GM21825 (cell line): Measurements from ENCODE around the gene HOXD4.

Experiments
- ATAC-seq: cut with Tn5 transposase; IDR thresholded peaks from one replicate; pipeline ENCODE4 v1.9.1; 2021; ENCODE audit warnings: mild to moderate bottlenecking, moderate library complexity; ENCODE audit not compliant: unreplicated experiment

Gene HOXD4

DNA sequence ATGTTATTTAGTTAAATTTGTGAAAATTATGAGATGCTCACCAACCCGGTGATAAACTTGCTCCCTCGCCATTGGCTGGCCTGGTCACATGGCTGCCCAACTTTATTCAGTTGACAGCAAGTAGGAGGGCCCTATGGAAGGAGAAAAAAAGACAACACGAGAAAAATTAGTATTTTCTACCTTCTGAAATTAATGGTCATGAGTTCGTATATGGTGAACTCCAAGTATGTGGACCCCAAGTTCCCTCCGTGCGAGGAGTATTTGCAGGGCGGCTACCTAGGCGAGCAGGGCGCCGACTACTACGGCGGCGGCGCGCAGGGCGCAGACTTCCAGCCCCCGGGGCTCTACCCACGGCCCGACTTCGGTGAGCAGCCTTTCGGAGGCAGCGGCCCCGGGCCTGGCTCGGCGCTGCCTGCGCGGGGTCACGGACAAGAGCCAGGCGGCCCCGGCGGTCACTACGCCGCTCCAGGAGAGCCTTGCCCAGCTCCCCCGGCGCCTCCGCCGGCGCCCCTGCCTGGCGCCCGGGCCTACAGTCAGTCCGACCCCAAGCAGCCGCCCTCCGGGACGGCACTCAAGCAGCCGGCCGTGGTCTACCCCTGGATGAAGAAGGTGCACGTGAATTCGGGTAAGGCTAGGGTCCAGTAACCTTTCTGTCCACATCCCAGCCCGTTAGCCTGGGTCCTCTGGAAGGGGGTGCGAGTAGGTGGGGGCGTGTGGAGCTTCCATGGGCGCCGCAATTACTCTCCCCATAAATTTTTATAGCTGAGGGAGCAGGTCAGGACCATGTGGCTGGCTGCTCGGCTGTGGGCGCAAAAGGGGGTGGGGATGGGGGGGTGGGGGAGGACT is at the start of gene HOXD4:
Gene HOXD4, plus strand, starts transcription at position 109 of the 846 bp plus-strand sequence. Its CDS starts 84 bp downstream, at position 193.
- ATAC-seq: no peak

GRCh38 chr2:176101842-176102241 is 49.5 kb upstream of the HOXD4 start:
- no peak for ATAC-seq

DNA sequence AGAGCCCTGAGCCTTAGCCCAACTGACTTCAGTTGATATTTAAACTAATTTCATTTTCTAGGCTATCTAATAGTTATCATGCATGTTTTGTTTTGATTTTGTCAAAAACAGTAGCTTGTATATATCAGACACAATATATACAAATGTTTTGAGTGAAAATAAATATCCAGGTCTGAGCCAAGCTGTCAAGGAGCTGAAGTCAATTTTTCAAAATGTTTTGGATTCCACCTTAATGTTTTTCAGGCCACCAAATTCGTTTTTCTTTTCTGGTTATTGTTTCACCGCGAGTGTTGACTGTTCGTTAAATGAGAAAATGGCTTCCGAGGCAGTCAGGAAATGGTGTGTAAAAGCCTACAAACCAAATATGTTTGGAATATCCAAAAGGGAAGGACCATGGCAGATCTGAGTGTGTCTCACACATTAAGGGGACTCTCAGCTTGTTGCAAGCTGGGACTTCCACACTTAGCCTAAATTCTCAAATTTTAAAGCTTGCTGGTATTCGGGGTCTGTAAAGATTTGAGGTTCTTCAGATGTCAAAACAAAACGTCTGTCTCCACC is 49.0 kb upstream of the HOXD4 start:
- no peak for ATAC-seq

- no peak for ATAC-seq
Measured at GRCh38 chr2:176103194-176103593, 48.2 kb upstream of the HOXD4 start.

DNA sequence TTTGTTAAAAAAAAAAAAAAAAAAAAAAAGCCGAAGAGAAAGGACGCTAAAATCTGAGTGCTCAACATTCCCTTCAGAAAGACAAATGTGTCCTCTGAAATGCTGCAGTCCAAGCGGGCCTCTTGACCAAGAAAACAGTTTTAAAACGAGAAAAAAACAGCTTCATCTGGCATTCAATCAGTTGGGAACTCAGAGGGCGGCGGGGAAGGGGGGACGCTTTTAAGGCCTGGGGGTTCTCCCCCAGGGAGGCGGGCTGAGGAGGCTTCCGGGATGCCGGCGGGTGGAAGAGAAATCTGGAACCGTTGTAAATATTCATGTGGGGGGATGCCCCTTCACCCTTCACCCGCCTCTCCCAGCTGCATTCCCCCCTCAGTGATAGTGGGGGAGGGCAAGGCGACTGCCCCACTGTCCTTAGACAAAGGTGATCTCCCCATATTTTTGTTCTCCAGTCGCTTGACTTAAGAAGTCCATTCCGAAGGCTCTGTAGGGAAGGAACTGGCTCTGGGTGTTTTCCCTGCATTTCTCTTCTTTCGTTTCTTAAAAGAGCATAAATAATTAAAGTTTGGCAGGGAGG is 47.5 kb upstream of the HOXD4 start:
- ATAC-seq: no peak

GRCh38 chr2:176104316-176105077 is 46.9 kb upstream of the HOXD4 start:
- ATAC-seq: no peak

DNA sequence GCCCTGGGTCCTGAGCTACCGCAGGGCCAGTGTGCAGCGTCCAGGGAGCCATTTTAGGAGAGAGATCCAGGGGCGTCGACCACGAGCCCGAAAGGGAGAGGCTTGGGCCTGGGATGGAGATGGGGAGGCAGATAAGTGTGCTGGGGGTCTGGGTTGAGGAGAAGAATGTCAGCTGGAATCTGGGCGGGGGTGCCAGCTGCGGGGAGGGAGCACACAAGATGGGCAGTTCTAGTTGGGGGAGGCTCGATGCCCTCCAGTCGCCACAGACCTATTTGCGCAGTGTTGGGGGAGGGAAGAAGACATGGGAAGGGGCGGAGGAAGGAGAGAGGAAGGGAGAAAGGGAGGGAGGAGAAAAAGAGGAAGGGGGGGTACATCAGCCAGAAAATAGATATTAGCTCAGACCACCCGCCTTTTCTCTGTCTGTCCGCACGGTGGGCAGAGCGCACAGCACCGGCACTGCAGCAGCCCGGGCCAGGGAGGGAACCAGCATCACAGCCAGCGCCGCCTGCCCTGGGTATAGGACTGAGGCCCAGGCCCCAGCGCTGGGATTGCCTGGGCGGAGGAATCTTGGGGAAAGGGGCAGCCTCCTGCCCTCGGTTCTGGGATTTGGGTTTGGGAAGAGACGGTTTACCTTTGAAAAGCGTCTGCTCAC is 46.1 kb upstream of the HOXD4 start:
- ATAC-seq: no peak

GRCh38 chr2:176105730-176106580 is 45.4 kb upstream of the HOXD4 start:
- ATAC-seq: no peak

GRCh38 chr2:176106581-176107539 is 44.5 kb upstream of the HOXD4 start, which contains the start of gene HOXD11:
Gene HOXD11 (plus strand): TSS chr2:176107280. CDS start chr2:176107356, 76 bp downstream.
- no peak for ATAC-seq

GRCh38 chr2:176107731-176108181 is 43.6 kb upstream of the HOXD4 start:
- no peak for ATAC-seq

DNA sequence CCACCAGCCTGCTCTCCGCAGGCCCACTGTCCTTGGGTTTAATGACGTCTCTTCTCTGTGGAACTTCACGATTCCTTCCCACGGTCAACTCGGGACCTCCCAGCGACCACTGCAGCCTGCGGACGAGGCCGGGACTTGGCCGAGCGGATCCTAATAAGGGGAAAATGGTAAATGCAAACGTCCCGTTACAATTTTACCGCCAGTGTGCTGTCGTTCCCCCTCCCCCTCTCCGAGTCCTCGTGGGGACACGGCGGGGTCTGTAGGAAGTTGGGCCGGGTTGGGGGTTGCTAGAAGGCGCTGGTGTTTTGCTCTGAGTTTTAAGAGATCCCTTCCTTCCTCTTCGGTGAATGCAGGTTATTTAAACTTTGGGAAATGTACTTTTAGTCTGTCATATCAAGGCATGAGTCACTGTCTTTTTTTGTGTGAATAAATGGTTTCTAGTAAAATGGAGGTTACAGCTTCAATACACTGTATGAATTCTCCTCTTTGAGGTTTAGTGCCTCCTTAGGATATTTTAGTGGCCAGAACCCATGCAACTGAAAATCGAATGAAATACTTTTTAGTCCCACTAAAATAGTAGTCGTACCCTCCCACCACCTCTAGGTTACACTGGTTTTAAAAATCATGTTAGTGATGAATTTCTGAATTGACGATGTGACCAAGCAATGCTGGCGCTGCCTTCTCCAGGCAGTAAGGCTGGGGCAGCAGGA is 42.0 kb upstream of the HOXD4 start:
- no peak for ATAC-seq

DNA sequence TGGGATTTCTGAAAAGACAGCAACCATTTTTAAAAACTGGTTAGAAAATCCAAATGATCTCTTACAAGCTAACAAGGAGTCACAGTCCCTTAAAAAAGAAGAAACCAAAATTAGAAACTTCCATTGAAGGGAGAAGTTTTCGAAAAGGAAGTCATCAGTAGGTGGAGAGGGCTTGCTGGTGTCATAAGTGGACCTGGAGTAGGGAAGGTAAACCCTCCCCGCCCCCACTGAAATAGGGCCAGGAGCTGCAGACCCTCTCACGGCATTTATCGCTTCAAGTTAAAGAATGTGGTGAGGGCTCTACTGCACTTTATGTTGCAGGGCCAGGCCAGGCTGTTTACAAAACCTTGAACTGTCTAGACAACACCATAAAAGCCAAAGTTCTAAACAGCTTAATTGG is 41.4 kb upstream of the HOXD4 start:
- ATAC-seq: no peak

DNA sequence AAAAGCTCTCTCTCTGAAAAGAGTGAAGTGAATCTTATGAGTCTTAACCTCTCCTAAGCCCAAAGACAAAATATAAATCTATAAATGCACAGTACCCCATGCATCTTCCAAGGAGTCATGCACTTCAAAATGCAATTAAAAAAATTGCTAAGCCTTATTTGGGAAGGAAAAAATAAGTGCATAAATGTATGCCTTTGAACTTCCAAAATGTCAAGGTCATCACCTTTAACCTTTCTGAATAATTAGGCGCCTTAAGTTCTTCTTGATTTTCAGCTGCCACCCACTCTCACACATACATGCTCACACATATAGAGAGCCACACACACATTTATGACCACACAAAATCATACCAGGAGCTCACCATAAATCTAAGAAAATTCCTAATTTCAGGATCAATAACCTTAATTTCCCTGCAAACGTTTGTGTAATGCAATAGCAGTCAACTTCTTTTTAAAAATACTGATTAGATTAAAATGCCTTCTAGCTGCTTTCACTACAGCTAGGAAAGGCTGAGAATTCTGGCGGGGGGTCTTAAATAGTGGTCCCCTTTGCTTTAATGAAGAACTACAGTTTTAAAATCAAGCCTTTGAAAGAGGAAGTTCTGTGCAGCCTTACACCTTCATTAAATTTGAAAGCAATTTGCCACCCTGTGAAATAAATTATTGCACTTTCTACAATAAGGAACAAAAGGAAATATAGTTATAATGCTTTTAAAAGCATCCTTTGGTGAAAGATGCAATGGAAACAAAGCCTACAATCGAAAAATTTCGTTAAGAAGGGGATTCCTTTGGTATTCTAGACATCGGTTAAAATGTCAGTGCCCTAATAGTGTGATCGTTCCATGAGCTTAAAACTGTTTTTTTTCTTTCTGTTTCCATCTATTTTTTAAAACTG is 40.7 kb upstream of the HOXD4 start:
- ATAC-seq: no peak

DNA sequence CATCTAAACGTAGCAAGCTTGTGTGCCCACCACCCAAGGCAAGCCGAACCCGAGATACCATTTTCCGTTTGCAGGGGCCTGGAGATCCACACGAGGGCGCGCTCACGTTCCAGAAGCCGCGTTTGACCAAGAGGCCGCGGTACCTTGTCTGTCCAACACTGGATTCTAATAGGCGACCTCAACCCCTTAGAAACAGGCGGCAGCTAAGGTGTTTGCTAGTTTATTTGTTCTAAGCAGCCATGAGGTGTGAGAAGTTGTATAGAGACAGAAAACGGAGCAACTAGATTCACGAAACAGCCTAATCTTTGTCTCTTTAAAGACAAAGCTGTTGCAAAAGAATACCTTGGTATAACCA is 40.1 kb upstream of the HOXD4 start:
- no peak for ATAC-seq

GRCh38 chr2:176111846-176112374 is 39.4 kb upstream of the HOXD4 start:
- ATAC-seq: no peak

DNA sequence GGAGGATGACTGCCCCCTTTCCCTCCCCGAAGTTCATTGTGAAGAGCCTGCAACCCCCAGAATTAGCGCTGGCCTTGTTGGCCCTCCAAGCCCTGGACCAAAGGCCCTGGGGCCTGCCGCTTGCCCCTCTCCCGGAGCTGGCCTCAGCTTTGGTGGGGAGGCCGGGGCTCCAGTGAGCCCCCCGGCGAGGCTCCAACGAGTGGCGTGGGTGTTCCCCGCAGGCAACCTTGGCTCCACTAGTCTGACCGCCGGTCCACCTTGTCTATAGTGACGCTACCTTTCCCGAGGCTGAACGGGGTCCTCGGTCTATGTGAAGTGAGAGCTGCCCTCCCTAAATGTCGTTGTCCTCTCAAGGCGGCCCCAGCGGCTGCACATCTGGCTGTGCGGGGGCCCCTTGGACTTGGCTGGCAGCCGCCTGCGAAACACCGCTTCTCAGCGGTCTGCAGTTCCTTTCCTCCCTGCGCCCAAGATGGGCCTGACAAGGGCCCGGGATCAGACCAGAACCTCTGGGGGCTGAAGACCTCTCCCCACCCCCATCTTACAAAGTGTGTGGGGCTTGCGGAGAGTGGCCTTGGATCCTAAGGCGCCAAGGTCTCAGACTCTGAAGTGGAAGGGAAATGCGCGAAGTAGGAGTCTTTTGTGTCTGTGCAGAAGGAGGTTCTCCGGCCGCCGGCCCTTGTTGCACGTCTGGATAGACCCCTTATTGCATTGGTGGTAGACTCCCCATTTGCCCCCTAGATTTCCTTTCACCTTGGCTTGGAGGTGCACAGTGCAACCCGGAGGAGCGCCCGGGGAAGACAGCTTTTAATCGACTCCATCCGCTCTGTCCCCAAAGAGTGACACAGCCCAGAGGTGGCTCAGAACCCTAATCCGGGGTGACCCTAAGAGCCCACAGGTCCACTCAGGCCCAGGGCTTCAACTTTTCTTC is 38.7 kb upstream of the HOXD4 start:
- ATAC-seq: no peak
